Activated naive CD4-positive, alpha-beta T cell treated with anti-CD3 and anti-CD28 coated beads, Interleukin-2, amount 50 U/mL, for 24 hours (primary cell): Measurements from ENCODE around the gene NEURL1.

Source experiments
- H3K27ac Mint-ChIP-seq: one replicate; pipeline ENCODE4 v1.8.0; 2021; ENCODE audit warnings: mild to moderate bottlenecking, mixed read lengths
- H3K27me3 Mint-ChIP-seq: one replicate; pipeline ENCODE4 v1.8.0; 2021; ENCODE audit warnings: mixed read lengths
- H3K36me3 Mint-ChIP-seq: one replicate; pipeline ENCODE4 v1.8.0; 2021; ENCODE audit warnings: mixed read lengths
- H3K4me1 Mint-ChIP-seq: one replicate; pipeline ENCODE4 v1.8.0; 2021; ENCODE audit warnings: mixed read lengths
- H3K4me3 Mint-ChIP-seq: one replicate; pipeline ENCODE4 v1.8.0; 2021; ENCODE audit warnings: mild to moderate bottlenecking, mixed read lengths
- H3K9me3 Mint-ChIP-seq: one replicate; pipeline ENCODE4 v1.8.0; 2021; ENCODE audit warnings: mixed read lengths

The NEURL1 gene

DNA sequence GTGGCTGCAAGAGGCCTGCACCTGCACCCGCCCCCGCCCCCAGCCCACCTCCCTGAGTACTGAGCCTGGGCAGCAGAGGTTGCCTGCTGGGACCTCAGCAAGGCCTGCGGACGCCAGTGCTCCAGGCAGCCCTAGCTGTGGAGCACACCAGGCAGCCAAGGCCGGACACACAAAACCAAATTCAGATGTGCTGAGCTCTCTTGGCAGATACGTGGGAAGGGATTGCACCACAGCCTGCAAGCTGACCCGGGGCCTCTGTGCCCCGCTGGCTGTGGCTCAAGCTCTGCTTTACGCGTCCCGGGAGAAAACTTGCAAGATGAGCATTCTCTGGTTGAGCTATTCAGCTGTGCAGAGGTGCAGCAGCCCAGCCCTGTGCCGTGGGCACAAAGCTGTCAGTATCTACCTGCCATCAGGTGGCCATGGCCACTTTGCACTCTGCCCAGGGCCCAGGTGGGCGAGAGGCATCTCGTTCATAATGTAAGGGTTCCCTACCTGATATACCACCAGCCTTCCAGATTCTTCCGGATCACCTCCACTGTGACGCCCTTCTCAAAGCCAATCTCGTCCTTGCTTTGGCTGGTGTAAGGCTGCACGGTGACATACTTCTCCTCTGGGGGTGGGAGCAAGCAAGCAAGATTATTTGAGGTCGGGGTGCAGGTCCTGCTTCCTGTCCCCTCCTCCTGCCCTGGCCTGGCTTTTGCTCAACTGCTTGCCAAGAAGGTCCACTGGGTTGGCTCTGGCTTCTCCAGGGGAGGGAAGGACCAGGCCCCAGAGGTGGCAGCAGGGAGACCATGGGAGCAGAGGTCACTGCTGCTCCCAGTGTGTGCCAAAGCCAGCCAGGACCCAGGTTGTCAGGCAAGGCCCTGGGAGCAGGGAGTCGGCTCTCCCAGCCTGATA, 123.4 kb downstream of the NEURL1 start:
- Mint-ChIP-seq H3K36me3 (no peaks in the 10 kb centered on the region), H3K27me3 (no peaks in the 10 kb centered on the region), H3K27ac (no peak overlapping the region), H3K4me3 (no peak overlapping the region), H3K4me1 (no peaks in the 10 kb centered on the region), H3K9me3 (no peaks in the 10 kb centered on the region)

DNA sequence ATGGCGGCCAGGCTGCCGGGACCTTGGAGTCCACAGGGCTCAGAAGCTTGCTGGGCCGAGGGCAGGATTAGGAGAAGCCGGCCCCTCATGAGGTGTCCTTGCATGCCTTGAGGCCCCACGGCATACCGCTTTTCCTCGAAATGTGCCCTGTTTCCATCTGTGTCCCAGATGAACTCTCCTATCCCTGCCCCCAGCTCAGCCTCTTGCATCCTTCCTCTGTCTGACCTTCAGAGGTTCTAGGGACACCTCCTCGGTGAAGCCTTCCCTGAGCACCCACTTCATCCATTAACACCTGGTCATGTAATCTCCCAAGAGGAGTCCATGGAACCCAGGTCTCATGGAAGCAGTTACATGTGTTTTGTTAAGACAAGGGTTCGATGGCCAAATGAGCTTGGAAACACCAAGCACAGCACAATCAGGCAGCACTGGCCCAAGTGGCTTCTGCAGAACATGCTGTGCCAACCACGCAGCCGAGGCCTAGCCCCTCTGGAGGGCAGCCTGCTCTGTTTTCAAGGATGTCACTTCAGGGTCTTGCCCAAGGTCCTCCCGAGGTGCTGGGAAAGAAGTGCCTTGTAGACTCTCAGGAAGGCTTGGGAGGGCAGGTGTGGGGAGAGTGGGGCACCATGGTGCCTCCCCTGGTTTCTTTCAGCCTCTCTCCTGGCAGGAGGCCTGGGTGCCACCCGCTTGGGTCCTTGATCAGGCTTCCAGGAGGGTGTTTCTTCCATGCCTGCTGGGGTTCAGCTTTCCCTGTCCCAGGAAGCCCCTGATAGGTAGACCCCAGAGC, 124.3 kb downstream of the NEURL1 start:
- no peaks in the 10 kb centered on the region for H3K36me3 Mint-ChIP-seq
- no peak overlapping the region for H3K4me3 Mint-ChIP-seq
- H3K27ac Mint-ChIP-seq = no peak overlapping the region
- H3K9me3 Mint-ChIP-seq = no peaks in the 10 kb centered on the region
- H3K27me3 Mint-ChIP-seq = no peaks in the 10 kb centered on the region
- no peaks in the 10 kb centered on the region for H3K4me1 Mint-ChIP-seq

DNA sequence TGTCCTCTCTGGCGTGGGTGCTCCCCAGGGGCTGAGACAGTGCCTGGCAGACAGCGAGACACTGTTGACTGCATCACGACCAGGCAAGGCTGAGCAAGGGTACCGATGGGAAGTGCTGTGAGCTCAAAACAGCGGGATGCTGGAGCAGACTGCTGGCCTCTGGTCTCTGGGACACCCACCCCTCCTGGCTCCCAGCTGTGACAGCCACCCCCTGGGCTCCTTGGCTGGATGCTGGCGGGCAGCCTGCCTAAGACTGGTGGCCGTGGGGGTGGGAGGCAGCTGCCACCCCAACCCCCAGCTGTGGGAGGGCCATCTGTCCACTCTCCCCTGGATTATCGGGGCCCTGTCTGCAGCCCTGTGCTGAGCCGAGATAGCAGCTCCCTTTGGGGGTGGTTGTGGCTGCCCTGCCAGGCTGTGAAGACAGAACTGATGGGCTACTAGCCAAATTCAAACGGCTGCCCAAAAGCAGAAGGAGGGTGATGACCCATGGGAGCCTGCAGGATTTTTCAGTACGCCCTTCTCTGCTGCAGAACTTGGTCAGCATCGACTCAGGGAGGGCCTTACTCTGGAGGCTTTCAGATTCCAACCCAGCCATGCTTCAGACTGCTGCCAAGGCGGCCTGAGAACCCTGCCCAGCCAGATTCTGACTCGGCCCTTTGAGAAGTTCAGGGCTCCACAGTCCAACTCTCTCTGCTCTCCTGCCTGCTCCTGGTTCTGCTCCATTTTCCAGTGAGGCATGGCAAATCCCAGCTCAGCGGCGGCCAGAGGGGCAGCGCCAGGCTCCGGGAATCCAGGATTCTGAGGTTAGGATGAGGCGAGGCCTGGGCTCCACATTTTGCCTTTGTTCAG, 125.3 kb downstream of the NEURL1 start:
- no peaks in the 10 kb centered on the region for H3K9me3 Mint-ChIP-seq
- no peak overlapping the region for H3K27ac Mint-ChIP-seq
- H3K4me3 Mint-ChIP-seq = no peak overlapping the region
- no peaks in the 10 kb centered on the region for H3K36me3 Mint-ChIP-seq
- no peaks in the 10 kb centered on the region for H3K4me1 Mint-ChIP-seq
- H3K27me3 Mint-ChIP-seq = no peaks in the 10 kb centered on the region

DNA sequence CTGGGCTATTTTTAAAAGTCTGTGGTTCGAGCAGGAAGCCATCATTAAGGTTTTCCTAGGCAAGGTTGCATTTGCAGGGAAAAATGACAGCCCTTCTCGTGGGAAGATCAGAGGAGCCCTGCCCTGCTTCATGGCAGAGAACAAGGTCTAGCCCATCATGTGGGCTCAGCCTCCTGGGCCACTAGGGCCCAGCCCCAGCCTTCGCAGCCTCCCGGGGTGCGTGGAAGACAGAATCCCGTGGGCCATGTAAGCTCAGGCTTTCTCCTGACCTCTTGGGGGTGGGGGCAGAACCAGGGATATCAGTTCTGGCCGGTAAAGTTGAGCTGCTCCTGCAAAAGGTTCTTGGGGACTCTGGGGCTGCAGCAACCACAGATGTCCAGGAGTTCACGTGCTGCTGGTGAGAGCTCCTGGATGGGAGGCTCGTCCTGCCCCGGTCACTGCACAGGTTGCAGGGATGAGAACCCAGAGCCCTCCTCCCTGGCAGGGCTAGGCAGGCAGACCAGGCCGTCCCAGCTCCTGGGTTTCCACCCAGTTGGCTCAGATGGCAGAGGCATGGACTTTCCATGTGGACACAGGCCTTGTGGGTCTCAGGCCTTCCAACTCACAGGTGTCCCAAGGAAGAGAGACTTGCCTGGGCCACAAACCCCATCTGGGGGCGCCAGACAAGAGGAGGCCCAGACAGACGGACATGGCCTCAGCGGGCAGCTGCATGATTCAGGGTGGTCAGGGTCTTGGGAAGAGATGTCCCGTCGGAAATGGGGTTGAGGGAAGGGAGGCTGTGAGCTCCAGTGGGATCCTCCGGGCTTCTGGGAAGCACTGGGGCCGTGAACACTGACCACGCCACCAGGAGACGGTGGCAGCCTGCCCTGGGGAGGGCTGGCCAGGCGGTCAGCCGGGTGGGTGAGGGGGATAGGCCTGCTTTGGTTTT, 126.2 kb downstream of the NEURL1 start:
- Mint-ChIP-seq H3K4me1 (no peaks in the 10 kb centered on the region), H3K27me3 (no peaks in the 10 kb centered on the region), H3K4me3 (no peak overlapping the region), H3K9me3 (no peaks in the 10 kb centered on the region), H3K36me3 (no peaks in the 10 kb centered on the region), H3K27ac (no peak overlapping the region)

DNA sequence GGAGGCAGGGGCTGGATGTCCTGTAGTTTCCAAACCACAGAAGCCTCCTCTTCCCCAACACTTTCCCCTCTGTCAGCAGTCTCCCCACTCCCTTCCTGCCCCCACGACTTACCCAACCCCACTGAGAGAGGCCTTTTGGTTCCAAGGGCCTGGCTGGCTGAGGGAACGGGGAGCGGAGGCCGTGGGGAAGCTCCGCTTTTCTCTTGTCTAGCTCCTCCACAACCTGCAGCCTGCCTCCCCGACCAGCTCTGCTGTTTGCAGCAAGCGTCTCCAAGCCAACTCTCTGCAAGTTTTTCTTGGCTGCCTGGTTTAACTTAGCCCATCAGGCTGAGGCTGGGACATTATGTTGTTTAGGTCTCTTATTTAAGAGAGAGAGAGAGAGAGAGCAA, 126.8 kb downstream of the NEURL1 start:
- no peaks in the 10 kb centered on the region for H3K9me3 Mint-ChIP-seq
- no peaks in the 10 kb centered on the region for H3K36me3 Mint-ChIP-seq
- H3K27ac Mint-ChIP-seq = no peak overlapping the region

DNA sequence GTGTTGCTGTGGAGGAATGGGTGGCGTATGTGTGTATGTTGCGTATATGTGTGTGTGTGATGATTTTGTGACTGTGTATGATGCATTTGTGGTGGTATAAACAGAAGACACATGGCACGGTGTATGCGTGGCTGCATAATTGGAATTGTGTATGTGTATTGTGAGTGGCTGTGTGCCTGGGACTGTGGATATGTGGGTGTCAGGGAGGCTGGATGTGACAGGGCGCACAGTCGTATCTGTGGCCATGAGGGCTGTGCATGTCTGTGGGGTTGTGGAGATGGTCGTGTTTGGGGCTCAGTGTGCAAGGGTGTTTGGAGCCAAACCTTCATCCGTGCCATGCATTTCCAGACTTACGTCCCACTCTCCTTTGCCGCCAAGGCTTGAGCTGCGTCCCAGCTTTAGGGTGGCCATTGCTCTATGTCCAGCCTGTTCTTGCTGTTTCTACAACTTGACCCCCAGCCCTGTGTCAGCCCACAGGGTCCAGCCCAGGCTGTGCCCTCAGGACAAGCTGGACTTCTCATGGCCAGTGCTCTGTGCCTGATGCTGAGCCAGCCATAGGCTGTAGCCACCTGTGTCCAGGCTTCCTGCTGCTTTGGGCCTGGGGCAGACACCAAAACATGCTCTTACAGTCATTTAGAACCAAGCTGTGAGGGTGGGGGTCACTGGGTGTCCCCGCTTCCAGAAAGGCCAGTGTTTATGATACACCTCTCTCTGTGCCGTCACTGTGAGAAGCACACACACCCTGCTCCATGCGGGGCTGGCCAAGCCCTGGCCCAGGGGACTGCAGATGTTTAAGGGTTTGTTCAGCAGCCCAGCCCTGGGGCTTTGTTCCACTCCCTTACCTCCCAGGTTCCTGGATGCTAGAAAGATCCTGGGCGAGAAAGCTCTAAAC, 127.6 kb downstream of the NEURL1 start:
- Mint-ChIP-seq H3K9me3 (no peaks in the 10 kb centered on the region), H3K4me1 (no peaks in the 10 kb centered on the region), H3K27me3 (no peaks in the 10 kb centered on the region), H3K4me3 (no peak overlapping the region), H3K27ac (no peak overlapping the region), H3K36me3 (no peaks in the 10 kb centered on the region)

More for the DNA sequence above, 126.8 kb downstream of the NEURL1 start:
- Mint-ChIP-seq H3K27me3 (no peaks in the 10 kb centered on the region), H3K4me3 (no peak overlapping the region), H3K4me1 (no peaks in the 10 kb centered on the region)

DNA sequence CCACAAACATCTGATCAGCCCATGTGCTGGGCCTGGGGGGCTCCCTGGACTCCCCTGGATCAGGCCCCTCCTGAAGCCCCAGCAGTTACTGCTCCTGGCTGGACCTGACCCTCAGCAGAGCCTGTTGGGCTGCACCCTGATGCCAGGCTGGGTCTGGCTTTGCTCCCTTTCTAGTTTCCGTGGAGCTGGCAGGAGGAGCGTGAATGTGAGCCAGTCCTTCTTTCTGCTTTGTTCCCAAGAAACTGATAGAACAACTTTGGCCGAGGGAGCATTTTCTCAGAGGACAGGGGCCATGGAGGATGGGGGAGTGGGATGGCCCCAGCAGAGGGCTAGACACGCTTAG, 128.2 kb downstream of the NEURL1 start:
- H3K27ac Mint-ChIP-seq = no peak overlapping the region
- H3K27me3 Mint-ChIP-seq = no peaks in the 10 kb centered on the region
- H3K4me3 Mint-ChIP-seq = no peak overlapping the region
- H3K9me3 Mint-ChIP-seq = no peaks in the 10 kb centered on the region
- H3K36me3 Mint-ChIP-seq = no peaks in the 10 kb centered on the region
- H3K4me1 Mint-ChIP-seq = no peaks in the 10 kb centered on the region

DNA sequence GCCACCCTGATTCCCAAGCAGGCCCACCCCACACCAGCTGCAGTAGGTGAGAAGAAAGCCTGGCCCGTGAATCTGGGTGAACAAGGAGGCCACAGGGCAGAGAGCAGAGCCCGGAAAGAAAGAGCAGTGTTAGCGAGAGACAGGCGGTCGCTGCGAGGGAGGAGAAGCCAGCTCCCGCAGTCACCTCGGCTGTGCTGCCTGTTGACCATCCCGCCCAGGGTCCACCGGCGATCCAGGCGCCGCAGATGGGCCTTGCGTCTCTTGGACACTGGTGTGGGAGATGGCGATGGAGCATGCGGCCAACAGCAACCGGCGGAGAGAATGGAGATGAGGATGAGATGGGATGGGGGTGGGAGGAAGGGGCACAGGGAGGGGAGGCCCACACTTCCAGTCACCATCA, 128.8 kb downstream of the NEURL1 start:
- H3K4me3 Mint-ChIP-seq = no peak overlapping the region
- no peaks in the 10 kb centered on the region for H3K9me3 Mint-ChIP-seq
- H3K27ac Mint-ChIP-seq = no peak overlapping the region
- H3K27me3 Mint-ChIP-seq = no peaks in the 10 kb centered on the region
- no peaks in the 10 kb centered on the region for H3K36me3 Mint-ChIP-seq
- no peaks in the 10 kb centered on the region for H3K4me1 Mint-ChIP-seq

DNA sequence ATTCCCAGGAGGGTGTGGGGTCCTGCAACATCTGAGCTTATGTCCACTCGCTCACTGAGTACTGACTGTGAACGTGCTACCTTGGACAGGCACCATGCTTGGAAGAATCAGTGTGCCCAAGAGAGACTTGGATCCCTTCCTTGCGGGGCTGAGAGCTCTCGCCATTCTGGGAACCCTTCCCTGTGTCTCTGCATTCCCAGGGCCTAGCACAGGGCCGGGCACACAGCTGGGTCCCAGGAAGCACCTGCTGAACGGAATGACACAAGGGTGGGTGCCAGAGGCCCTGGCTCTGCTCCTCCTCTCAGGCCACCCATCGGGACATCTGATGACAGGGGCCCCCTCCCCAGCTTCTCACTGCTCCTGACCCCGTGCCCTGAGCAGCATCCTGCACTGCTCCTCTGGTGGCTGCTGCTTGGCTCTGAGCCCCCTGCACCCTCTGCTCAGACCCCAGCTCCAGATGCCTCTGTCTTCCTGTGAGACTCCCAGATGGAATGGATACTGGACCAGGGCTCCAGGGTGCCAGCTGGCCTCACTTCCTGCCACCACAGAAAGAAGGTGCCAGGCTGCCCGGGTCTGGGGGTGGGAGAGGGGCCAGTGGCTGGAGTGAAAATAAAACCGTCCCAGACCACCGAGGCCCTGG, 129.6 kb downstream of the NEURL1 start:
- H3K4me1 Mint-ChIP-seq = no peaks in the 10 kb centered on the region
- H3K36me3 Mint-ChIP-seq = no peaks in the 10 kb centered on the region
- no peak overlapping the region for H3K27ac Mint-ChIP-seq

DNA sequence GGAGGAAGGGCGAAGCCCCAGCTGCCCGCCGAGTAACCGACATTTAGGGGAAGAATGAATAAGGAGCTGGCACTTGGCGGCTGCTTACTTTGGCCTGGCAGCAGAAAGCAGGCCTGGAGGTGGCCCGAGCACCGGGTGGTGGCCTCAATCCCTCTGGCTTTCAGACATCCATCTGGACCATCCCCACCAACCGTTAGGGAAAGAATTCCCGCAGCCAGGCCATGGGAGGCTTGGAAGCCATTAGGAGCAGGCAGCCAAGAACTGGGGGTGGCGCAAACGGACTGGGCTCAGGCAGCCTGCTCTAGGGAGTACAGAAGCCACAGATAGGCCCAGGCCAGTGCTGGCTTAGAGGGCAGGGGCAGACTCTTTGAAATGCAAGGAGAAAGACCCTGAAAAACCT, 132.7 kb downstream of the NEURL1 start:
- Mint-ChIP-seq H3K27me3 (no peaks in the 10 kb centered on the region), H3K27ac (no peak overlapping the region), H3K4me1 (no peaks in the 10 kb centered on the region), H3K4me3 (no peak overlapping the region), H3K36me3 (no peaks in the 10 kb centered on the region), H3K9me3 (no peaks in the 10 kb centered on the region)

More for the DNA sequence above, 129.6 kb downstream of the NEURL1 start:
- H3K27me3 Mint-ChIP-seq = no peaks in the 10 kb centered on the region
- H3K4me3 Mint-ChIP-seq = no peak overlapping the region
- H3K9me3 Mint-ChIP-seq = no peaks in the 10 kb centered on the region

DNA sequence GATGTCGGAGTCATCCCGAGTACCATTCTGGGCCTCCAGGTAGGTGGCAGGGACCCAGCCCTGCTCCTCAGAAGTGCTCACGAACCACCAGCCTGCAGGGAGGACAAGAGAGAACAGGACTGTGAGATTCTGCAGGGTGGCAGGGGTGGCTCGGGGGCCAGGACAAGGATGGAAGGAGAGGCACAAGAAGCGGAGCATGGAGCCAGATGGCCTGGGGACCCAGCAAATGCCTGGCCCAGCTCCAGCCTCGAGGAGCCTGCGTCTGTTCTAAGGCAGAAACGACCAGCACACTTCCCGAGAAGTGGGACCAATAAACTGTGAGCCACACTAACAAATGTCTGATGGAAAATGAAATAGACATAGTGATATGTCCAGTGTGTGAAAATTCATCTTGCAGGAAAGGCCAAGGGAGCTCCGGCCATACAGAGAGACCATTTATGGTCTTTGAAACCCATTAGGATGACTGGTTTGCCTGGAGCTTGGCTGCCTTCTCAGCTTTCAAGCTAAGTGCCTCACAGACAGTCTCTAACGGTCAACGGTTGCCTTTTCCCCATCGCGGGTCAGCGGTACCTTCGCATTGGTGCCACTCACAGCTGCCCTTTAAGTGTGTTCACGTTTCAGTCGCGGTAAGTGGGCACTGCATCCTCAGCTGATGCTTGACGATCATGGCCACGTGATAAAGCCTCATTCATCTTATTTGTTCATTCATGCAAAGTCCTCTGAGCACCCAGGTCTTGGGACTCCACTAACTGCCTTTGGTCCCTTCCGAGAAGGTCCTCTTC, 133.8 kb downstream of the NEURL1 start:
- Mint-ChIP-seq H3K4me1 (no peaks in the 10 kb centered on the region), H3K9me3 (no peaks in the 10 kb centered on the region), H3K27me3 (no peaks in the 10 kb centered on the region), H3K36me3 (no peaks in the 10 kb centered on the region), H3K27ac (no peak overlapping the region), H3K4me3 (no peak overlapping the region)

DNA sequence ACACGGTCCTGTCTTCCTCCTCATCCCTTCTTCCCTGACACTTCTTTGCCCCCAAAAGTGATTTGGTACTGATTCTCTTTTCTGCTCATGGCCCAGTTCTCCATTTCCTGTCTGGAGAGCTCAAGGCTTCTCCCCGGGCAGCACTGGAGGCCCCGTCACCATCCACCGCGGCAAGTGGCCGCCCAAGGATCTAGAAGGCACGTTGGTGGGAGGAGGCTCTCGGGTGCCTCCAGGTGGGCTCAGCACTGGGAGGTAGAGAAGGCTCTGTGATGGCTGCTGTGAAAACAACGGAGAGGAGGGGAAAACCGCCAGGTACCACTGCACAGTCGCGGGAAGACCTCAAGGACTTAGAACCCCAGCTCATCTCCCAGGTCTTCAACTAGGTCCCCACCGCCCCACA, 134.4 kb downstream of the NEURL1 start:
- Mint-ChIP-seq H3K36me3 (no peaks in the 10 kb centered on the region), H3K27me3 (no peaks in the 10 kb centered on the region), H3K9me3 (no peaks in the 10 kb centered on the region), H3K4me1 (no peaks in the 10 kb centered on the region), H3K4me3 (no peak overlapping the region), H3K27ac (no peak overlapping the region)

DNA sequence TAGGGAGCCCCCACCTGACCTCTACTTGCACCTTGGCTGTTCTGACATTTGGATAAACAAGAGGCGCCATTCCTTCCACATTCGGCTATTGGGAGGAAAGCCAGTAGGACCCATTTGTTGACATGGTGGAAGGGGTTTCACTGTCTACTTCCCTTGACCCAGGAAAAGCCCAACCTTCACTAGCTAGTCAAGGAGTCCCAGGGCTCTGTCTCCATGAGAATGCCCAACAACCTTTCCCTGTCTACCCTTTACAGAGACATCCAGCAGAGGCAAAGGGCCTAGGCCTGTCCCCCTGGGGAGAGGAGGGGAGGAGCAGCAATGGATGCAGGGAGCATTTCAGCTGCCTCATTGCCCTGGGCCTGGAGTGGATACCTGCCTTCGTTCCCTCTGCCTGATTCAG, 136.1 kb downstream of the NEURL1 start:
- Mint-ChIP-seq H3K27me3 (no peaks in the 10 kb centered on the region), H3K4me1 (no peaks in the 10 kb centered on the region), H3K27ac (no peak overlapping the region), H3K9me3 (no peaks in the 10 kb centered on the region), H3K36me3 (no peaks in the 10 kb centered on the region), H3K4me3 (no peak overlapping the region)
